Pulmonary artery endothelial cell (primary cell): Measurements from ENCODE around the gene SLC37A1. TPM values are rescaled to one million over a fixed set of nuclear protein-coding genes. Genes with fewer than 3 reads are reported as not detected.
"Not testable (repeated sequence)": the region's sequence is repeated elsewhere in the genome, so short reads cannot be mapped to it uniquely, and the experiment has no call there.

Experiments
- DNase-seq: peaks from one replicate; pipeline ENCODE4 v3.0.0-alpha.2; 2011; ENCODE audit warnings: low read depth, low spot score
- total RNA-seq: library from RNA; depleted of rRNA; stranded (reverse); fragments of >200 nt; gene quantifications from 2 replicates; pipeline ENCODE4 v1.2.3, GENCODE V29; 2014

SLC37A1 gene
- total RNA-seq, 1 donor from 2014 or later: 9.5 TPM

DNA sequence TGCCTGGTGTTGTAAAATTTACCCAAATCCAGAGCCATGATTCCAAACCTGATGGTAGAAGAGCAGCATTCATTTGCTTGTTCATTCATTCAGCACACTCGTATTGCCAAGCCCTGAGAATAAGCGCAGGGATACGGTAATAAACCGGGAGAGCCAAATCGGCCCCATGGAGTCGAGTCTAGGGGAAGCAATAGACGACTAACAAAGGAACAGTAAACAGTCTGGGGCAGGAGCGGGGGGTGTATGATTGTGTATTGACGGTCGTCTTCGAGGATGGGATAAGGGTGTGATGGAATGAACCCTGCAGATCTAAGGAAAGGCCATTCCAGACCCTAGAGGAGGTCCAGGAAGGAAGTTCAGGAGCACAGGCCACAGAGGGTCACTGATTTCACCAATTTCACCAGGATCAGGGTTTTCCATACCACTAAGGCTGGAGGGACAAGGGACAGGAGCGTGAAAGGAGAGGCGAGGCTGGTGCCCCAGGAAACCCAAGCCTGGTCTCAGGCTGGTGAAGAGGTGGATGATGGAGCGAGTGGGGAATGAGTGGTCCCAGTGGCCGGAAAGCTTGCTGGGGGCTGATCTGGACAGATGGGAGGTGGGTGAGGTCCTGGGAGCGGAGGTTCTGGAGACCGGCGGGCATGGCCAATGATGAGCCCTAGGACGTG, 78.6 kb downstream of the SLC37A1 start:
- DNase-seq: no peak

- no peak for DNase-seq
These were observed 79.6 kb downstream of the SLC37A1 start for GRCh38 chr21:42593007-42593814.

GRCh38 chr21:42594616-42595282, 81.1 kb downstream of the SLC37A1 start:
- no peak for DNase-seq

DNA sequence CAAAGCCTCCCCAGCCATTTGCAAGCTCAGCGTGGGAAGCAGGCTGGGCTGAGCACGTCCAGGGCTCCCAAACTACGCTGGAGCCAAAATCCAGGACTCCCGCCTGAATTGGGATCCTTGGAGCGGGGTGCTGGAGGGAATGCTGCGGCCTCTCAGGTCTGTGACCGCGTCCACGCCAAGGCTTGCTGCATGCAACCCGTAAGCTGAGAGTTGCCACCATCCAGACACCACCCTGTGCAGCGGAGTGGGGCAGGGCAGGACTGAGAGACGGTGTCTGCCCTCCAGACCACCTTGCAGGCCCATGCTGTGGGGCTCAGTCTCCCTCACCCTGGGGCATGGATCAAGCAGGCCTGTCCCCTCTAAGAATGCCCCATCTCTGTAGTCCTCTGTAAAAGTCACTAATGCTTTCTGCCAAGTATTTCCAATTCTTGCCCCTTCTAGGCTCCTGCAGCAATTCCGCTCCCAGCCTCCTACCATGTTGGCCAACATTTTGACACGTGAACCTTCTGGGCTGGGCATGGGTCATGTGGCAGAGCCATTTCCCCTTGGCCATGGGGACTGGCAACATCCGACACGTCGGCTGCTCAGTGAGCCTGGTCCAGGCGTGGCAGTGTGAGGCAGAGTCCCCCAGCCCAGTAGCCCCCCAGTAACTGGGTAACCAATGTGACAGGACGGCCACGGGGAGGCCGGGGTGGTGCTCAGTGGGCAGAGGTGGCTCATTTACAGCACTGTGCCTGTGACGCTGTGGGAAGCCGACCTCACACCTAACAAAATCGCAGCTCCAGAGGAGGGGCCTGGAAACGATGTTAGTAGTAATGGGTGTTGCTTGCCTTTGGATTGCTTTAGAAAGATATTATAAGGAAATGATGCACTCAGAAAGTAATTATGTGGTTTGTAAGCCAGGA, 81.9 kb downstream of the SLC37A1 start:
- DNase-seq: no peak

- DNase-seq: no peak
These were observed 83.0 kb downstream of the SLC37A1 start for GRCh38 chr21:42596657-42597056.

DNA sequence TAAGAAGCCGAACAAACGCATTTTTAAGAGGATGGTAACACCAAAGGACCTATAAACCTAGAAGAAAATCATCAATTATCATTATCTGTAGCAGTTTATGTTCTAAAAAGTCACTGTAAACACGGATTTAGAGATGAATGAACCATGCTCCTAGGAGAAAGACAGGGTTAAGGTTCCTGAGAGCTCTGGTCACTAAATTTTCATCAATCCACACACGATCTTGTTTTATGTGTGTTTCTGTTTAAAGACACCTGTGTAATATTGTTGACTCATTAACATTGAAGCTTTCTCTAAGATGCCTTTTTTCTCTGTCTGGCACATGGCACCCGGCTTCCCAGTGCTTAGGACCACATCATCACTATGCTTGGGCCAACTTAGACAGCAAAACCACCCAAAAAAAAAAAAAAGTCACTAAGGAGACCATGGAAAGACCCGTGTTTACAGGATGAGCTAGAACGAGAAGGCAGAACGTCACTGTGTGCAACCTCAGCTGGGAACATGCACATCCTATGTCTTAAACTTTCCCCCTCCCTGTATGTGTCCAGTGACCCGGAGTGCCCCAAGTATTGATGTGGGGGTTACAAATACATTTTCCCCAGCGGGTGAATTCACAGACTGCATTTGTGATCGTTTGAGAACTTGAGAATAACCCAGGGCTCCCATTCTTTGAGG, 84.0 kb downstream of the SLC37A1 start:
- no peak for DNase-seq

- DNase-seq: no peak
These were observed 84.6 kb downstream of the SLC37A1 start for GRCh38 chr21:42598159-42598735.

DNA sequence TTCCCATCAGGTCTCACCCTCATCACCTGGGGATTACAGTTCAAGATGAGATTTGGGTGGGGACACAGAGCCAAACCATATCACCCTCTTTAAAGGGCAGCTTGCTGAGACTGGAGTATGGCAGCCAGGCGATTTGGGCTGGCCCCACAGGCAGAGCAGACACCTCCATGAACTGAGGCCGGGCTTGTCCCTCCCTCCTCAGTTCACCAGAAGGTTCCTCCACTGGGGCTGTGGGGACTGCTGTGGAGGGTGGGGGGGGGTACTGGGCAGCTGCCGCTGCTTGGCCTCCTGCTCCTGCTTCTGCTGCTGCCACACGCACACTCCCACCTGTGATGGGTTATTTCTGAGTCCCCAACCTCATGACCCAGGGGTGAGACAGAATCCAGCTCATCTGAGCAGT, 85.8 kb downstream of the SLC37A1 start:
- no peak for DNase-seq

- DNase-seq: no peak
These were observed 86.3 kb downstream of the SLC37A1 start for GRCh38 chr21:42599962-42600361.

DNA sequence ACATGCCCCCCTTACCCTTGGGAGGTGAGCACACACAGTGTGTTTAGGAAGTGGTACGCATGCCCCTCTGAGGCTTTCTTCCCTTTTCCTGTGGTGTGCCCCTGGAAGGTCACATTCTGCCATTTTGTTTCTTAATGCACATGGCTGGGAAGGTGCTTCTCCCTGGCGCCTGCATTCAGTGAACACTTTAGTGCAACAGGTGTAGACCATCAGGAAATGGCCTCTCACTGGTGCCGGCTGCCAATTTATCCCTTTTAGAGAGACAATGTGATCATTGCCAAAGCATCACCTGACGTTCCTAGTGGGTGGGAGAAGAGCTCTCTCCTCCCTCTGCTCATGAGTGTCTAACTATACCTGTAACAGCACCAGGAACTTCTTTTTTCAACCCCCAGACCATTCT, 88.0 kb downstream of the SLC37A1 start:
- DNase-seq: no peak

DNA sequence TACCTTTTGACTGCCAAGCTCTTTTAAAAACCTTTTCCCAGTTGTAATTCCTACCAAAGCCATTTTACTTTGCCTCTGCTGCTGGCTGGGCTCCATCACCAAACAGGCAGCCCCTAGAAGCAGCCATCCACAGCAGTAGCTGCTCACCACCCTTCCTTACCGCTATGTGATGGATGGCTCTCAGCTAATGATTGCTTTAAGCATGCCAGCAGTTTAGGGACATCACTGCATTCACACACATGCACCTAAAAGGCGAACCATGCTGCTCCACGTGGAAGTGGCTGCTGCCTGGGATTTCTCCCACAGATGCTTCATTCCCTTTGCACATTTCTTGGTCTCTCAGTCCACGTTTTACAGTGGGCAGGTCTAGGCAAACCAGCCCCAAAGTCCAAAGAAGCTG, 93.5 kb downstream of the SLC37A1 start:
- no peak for DNase-seq

DNA sequence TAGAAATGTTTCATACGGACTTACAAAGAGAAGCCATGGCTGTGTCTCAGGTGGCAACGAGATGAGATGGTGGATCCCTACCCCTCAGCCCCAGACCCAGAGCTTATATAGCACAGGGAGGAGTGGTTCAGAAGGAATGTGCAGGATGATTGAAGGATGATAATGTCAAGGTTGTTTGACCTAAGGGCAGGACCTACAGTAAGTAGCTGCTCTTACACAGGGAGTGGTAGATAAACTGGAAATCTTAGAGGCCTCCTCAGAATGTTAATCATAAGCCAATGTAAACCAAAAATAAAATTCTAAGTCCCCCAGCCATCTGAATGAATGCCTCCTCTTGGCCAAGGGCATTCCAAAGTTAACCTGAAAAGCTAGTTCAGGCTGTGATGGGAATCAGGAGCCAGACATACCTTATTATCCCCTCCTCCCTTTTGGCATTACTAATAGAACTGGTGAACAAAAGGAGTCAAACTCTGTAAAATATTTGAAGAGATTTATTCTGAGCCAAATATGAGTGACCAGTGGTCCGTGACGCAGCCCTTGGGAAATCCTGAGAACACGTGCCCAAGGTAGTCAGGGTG, 94.0 kb downstream of the SLC37A1 start:
- DNase-seq: no peak

GRCh38 chr21:42608446-42608845, 94.8 kb downstream of the SLC37A1 start:
- no peak for DNase-seq

DNA sequence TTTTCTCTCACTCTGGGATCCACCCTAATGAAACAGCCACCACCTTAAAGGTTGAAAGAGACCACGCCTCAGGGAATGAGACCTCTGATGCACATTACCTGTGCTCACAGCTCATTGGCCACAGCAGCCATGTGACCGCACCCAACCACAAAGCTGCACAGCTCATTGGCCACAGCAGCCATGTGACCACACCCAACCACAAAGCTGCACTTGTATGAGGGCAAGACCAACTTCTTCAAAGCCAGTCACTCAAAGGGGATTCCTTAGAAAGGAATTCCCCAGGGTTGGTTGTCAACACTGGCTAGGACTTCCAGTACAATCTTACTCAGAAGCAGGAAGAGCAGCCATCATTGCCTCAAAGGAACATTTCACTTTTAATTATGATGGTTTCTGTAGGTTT, 96.2 kb downstream of the SLC37A1 start:
- no peak for DNase-seq

- DNase-seq: no peak
These were observed 98.2 kb downstream of the SLC37A1 start for GRCh38 chr21:42611852-42612251.

GRCh38 chr21:42612390-42612789, 98.7 kb downstream of the SLC37A1 start:
- DNase-seq: no peak

- no peak for DNase-seq
These were observed 100.1 kb downstream of the SLC37A1 start for GRCh38 chr21:42613756-42614155.

- no peak for DNase-seq
These were observed 100.7 kb downstream of the SLC37A1 start for GRCh38 chr21:42614396-42614795.

- DNase-seq: no peak
These were observed 101.2 kb downstream of the SLC37A1 start for GRCh38 chr21:42614811-42615351.

GRCh38 chr21:42615377-42615776, 101.7 kb downstream of the SLC37A1 start:
- DNase-seq: not testable (repeated sequence)
